GM12878 (cell line): ENCODE measurements around the gene KLHL8. TPM values are rescaled to one million over a fixed set of nuclear protein-coding genes. Genes with fewer than 3 reads are reported as not detected.

ENCODE experiments used
- ATAC-seq: fragments of 200-7000 bp; cut with Tn5 transposase; 3 replicates; pipeline ENCODE4 v1.9.1; 2020; ENCODE audit warnings: mild to moderate bottlenecking, moderate library complexity
- BruUV-seq: library from RNA; stranded (reverse); fragments of 400-500 nt; replicated peaks from 2 replicates; lab custom pipeline; 2021; lab: Mats Ljungman, UMichigan
- CTCF ChIA-PET: fragments of 300-600 bp; sonication (Branson Sonifier 250); formaldehyde crosslinking; extraction: SDS; loops from one replicate; lab custom pipeline; 2021; ENCODE audit warnings: inconsistent platforms; lab: Yijun Ruan, JAX
- POLR2A ChIA-PET: fragments of 350-600 bp; formaldehyde crosslinking; extraction: SDS; loops from one replicate; lab custom pipeline; 2021; ENCODE audit warnings: inconsistent platforms; lab: Charles Lee
- RAD21 ChIA-PET: fragments of 300-600 bp; sonication (Branson Sonifier 250); formaldehyde crosslinking; loops from one replicate; lab custom pipeline; 2023; ENCODE audit warnings: antibody characterized with exemption; ENCODE audit not compliant: unreplicated experiment; lab: Charles Lee
- SMC1A ChIA-PET: fragments of 300-600 bp; sonication (Branson Sonifier 250); formaldehyde crosslinking; loops from one replicate; lab custom pipeline; 2023; ENCODE audit not compliant: unreplicated experiment, uncharacterized antibody; lab: Charles Lee
- DNase-seq: peaks from one replicate; pipeline ENCODE4 v3.0.0-alpha.2; 2011; ENCODE audit warnings: low read depth, low spot score
- FAIRE-seq: peaks from 3 replicates; lab custom pipeline; 2011; peaks lifted over from hg19 to GRCh38; lab: Jason Lieb, UNC
- H2AFZ ChIP-seq: 2 replicates; pipeline ENCODE4 v1.6.0; 2011; ENCODE audit warnings: low read depth, low read length, control low read depth; ENCODE audit not compliant: control insufficient read depth
- H3K27ac ChIP-seq: 2 replicates; pipeline ENCODE4 v1.5.1; 2011; ENCODE audit warnings: control low read depth; ENCODE audit not compliant: control insufficient read depth, insufficient read depth
- H3K27me3 ChIP-seq, 2 experiments: replicated peaks in 1 of 2; 2 replicates each; pipeline versions ENCODE4 v1.6.0 to v1.6.1; 2011; ENCODE audit warnings: low read length in 1 of 2; ENCODE audit not compliant: control insufficient read depth in 2 of 2, insufficient read depth in 2 of 2
- H3K36me3 ChIP-seq, 2 experiments: 2 replicates each; pipeline ENCODE4 v1.5.1; 2011; ENCODE audit warnings: low read length in 1 of 2; ENCODE audit not compliant: control insufficient read depth in 2 of 2, insufficient read depth in 2 of 2
- H3K4me1 ChIP-seq: 2 replicates; pipeline ENCODE4 v1.6.1; 2011; ENCODE audit warnings: mild to moderate bottlenecking, low read length, moderate library complexity, mixed read lengths; ENCODE audit not compliant: control insufficient read depth, insufficient read depth
- H3K4me2 ChIP-seq: 2 replicates; pipeline ENCODE4 v1.6.0; 2011; ENCODE audit warnings: control low read depth; ENCODE audit not compliant: control insufficient read depth, insufficient read depth
- H3K4me3 ChIP-seq: fragments of 200-600 bp; sonication (generic); 2 replicates; pipeline ENCODE4 v1.5.1; 2016
- H3K79me2 ChIP-seq: 2 replicates; pipeline ENCODE4 v1.6.0; 2011; ENCODE audit warnings: low read length; ENCODE audit not compliant: control insufficient read depth, insufficient read depth
- H3K9ac ChIP-seq: 2 replicates; pipeline ENCODE4 v1.8.0; 2011; ENCODE audit warnings: low read length, control low read depth, mixed read lengths; ENCODE audit not compliant: control insufficient read depth, insufficient read depth
- H3K9me3 ChIP-seq: replicated peaks from 3 replicates; pipeline ENCODE4 v1.5.1; 2011; ENCODE audit warnings: mild to moderate bottlenecking, low read length; ENCODE audit not compliant: control insufficient read depth, insufficient read depth
- H4K20me1 ChIP-seq: 2 replicates; pipeline ENCODE4 v1.6.0; 2011; ENCODE audit not compliant: control insufficient read depth, insufficient read depth
- FOS ChIP-seq: IDR thresholded peaks from 3 replicates; pipeline ENCODE4 v1.6.1; 2011; ENCODE audit warnings: borderline replicate concordance; ENCODE audit not compliant: insufficient read length; ENCODE audit errors: extremely low read depth
- HCFC1 ChIP-seq: fragments of 150-350 bp; IDR thresholded peaks from 2 replicates; pipeline ENCODE4 v1.6.1; 2014; ENCODE audit warnings: low read length
- JUNB ChIP-seq: IDR thresholded peaks from 2 replicates; pipeline ENCODE4 v1.6.1; 2016; ENCODE audit warnings: antibody characterized with exemption, mild to moderate bottlenecking
- KDM1A ChIP-seq: fragments of 200-600 bp; sonication (generic); IDR thresholded peaks from 2 replicates; pipeline ENCODE4 v1.6.1; 2016; ENCODE audit warnings: borderline replicate concordance
- RB1 ChIP-seq: fragments of 450-650 bp; formaldehyde crosslinking; IDR thresholded peaks from 2 replicates; pipeline ENCODE4 v1.6.1; 2017; ENCODE audit warnings: mild to moderate bottlenecking, borderline replicate concordance
- RFX5 ChIP-seq: IDR thresholded peaks from 2 replicates; pipeline ENCODE4 v1.6.1; 2011; ENCODE audit warnings: low read depth, low read length, improper control_type of control experiment
- SRF ChIP-seq, 2 experiments: IDR thresholded peaks; 2 replicates each; pipeline ENCODE4 v1.6.1; 2011; ENCODE audit warnings: low read depth in 2 of 2, low read length in 2 of 2, mild to moderate bottlenecking in 1 of 2, moderate library complexity in 1 of 2
- STAT3 ChIP-seq: IDR thresholded peaks from 2 replicates; pipeline ENCODE4 v1.6.1; 2011; ENCODE audit warnings: low read depth, low read length, improper control_type of control experiment
- TCF7 ChIP-seq: IDR thresholded peaks from 2 replicates; pipeline ENCODE4 v1.6.1; 2014; ENCODE audit warnings: antibody characterized with exemption, borderline replicate concordance
- ZNF207 ChIP-seq: fragments of 450-650 bp; IDR thresholded peaks from 2 replicates; pipeline ENCODE4 v1.6.1; 2014; ENCODE audit warnings: antibody characterized with exemption, mild to moderate bottlenecking, borderline replicate concordance
- ZSCAN29 ChIP-seq: fragments of 450-650 bp; IDR thresholded peaks from 2 replicates; pipeline ENCODE4 v1.6.1; 2017; ENCODE audit warnings: mild to moderate bottlenecking, moderate library complexity
- WGBS: methylation state at CpG from one replicate; pipeline ENCODE4 v1.1.6; 2016; ENCODE audit warnings: low lambda C conversion rate; ENCODE audit not compliant: insufficient replicate concordance, insufficient coverage; ENCODE audit errors: missing lambda C conversion rate; 5-methylcytosine and 5-hydroxymethylcytosine counted together
- in situ Hi-C: fragments of 300-500 bp; cut with MboI; formaldehyde crosslinking; loops from 9 replicates; pipeline ENCODE4 v1.14.3; 2018; ENCODE audit warnings: mixed read lengths
- intact Hi-C: fragments of 100-400 bp; cut with micrococcal nuclease; formaldehyde crosslinking; loops from one replicate; pipeline ENCODE4 v1.14.2; 2022; ENCODE audit not compliant: unreplicated experiment
- polyA plus RNA-seq, 11 experiments: library from polyadenylated mRNA; depleted of rRNA in 4 of 11; unstranded in 6 of 11; stranded (reverse) in 5 of 11; fragments of >200 nt; fragmentation: Nextera tagmentation in 4 of 11; fragmentation: Illumina TruSeq in 1 of 11; extraction: Ambion mirVana in 4 of 11; extraction: Trizol in 1 of 11; gene quantifications; 1 replicate in 1 of 11; 2 replicates in 10 of 11; pipeline versions ENCODE4 v1.2.1 to v1.2.3, GENCODE V29; 2011 to 2016; ENCODE audit warnings: inconsistent platforms in 2 of 11, missing spikeins in 2 of 11, low read depth in 1 of 11
- total RNA-seq, 4 experiments: library from RNA; depleted of rRNA in 3 of 4; stranded (reverse); fragments of >200 nt in 3 of 4; fragmentation: Illumina TruSeq in 1 of 4; extraction: Trizol in 1 of 4; gene quantifications; 2 replicates each; pipeline versions ENCODE4 v1.2.1 to v1.2.3, GENCODE V29; 2013 to 2021
- TF ChIP-seq, protein P1 (sequence below): IDR thresholded peaks from 2 replicates; pipeline ENCODE4 v1.6.1; 2011; ENCODE audit warnings: mild to moderate bottlenecking, low read depth, low read length, moderate library complexity; ENCODE audit not compliant: insufficient replicate concordance

The KLHL8 gene
- total and polyA plus RNA-seq, 10 of the 15 experiments (the other 5 are each of a cell fraction or from before 2014, with no cell fraction given) = 4.5 to 13.1 (median 9.0) TPM

DNA sequence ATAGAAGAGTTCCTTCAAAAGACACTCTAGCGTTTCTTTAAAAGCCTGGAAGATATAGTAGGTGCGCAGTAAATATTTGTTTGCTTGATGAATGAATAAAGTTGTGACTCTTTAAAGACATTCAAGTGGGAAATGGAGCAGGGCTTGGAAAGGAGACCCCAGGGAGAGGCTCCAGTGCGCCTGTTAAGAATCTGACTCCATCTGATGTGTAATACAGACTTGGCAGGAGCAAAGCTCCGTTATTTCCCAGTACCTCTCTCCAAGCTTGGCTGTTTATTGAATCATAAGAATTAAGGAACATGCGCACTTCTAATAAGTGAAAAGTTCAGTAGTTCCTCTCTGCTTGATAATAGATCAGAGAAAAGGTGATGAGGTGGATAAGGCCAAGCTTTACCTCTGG is 18.8 kb upstream of the KLHL8 start:
- no peak overlapping the region for H3K27ac ChIP-seq
- TF ChIP-seq RB1 = no peak
- TF ChIP-seq TCF7 = no peak
- no peak for TF ChIP-seq FOS
- TF ChIP-seq STAT3 = no peak
- TF ChIP-seq, all 136 proteins: peak for 0
- ChIA-PET RAD21 (interaction anchor here (1.2 to 1.4 kb wide), 2 partner anchors 25 to 88 kb away, joined by 3 to 4 read pairs; no protein-coding TSS in a partner anchor), CTCF (interaction anchor here (0.8 to 8.8 kb wide), 4 partner anchors 8 to 120 kb away, joined by 3 to 130 read pairs (median 3); no protein-coding TSS in a partner anchor), SMC1A (interaction anchor here (0.6 to 5.4 kb wide), 6 partner anchors 17 to 740 kb away, joined by 3 to 79 read pairs (median 7); no protein-coding TSS in a partner anchor), POLR2A (no interaction called here)
- Histone ChIP-seq H3K9me3 (peaks cover 7% of the 10 kb centered on the region), H3K4me2 (no peak overlapping the region), H3K9ac (no peak overlapping the region), H4K20me1 (no peaks in the 10 kb centered on the region), H3K79me2 (no peaks in the 10 kb centered on the region), H3K4me3 (no peak overlapping the region), H3K27me3 (0 out of 4 replicates have a peak, but pooled peaks cover 0 to 2% of the 10 kb centered on the region in 2 experiments), H2AFZ (no peak overlapping the region), H3K36me3 (no peaks in the 10 kb centered on the region), H3K4me1 (no peaks in the 10 kb centered on the region; the same call in 1 of the 2 replicates)
- FAIRE-seq (no peak), ATAC-seq (no peak), DNase-seq (no peak)
- BruUV-seq = no TSS peak
- in situ Hi-C loops = loop anchor here (10.0 kb wide), 1 partner anchor 744 kb away; no protein-coding TSS in a partner anchor
- intact Hi-C loops = loop anchor here (5.0 kb wide), 2 partner anchors 228 to 742 kb away; no protein-coding TSS in a partner anchor
- WGBS = 55% methylated on average over 5 of the region's 5 CpGs

DNA sequence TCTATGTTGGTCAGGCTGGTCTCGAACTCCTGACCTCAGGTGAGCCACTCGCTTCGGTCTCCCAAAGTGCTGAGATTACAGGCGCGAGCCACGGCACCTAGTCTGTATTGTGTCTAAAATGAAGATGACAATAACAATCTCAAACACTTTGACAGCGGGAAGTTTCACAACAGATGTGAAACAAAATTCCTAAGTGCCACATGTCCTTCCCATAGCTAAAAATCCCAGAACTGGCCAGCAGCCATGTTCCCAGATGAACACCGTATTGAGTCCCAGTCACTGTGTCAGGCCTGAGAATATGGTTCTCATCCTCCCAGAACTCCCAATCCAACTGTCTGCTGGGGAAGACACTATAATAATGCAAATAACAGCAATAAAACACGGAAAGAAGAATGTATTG is 16.4 kb upstream of the KLHL8 start:
- RAD21 ChIA-PET = interaction anchor here (1.2 to 4.9 kb wide), 3 partner anchors 81 to 315 kb away, joined by 3 to 61 read pairs (median 26); no protein-coding TSS in a partner anchor
- H2AFZ ChIP-seq = no peak overlapping the region
- TF ChIP-seq JUNB = no peak
- no peak for TF ChIP-seq RFX5
- TF ChIP-seq HCFC1 = no peak
- TF ChIP-seq ZNF207 = no peak
- no peak for TF ChIP-seq KDM1A
- TF ChIP-seq, protein P1, sequence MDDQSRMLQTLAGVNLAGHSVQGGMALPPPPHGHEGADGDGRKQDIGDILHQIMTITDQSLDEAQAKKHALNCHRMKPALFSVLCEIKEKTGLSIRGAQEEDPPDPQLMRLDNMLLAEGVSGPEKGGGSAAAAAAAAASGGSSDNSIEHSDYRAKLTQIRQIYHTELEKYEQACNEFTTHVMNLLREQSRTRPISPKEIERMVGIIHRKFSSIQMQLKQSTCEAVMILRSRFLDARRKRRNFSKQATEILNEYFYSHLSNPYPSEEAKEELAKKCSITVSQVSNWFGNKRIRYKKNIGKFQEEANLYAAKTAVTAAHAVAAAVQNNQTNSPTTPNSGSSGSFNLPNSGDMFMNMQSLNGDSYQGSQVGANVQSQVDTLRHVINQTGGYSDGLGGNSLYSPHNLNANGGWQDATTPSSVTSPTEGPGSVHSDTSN = no peak
- TF ChIP-seq SRF (IDR thresholded peaks at IDR 0.05; ENCODE audit: low read depth in 2 of 2, low read length in 2 of 2) = no peak
- no peak for TF ChIP-seq ZSCAN29

More for the DNA sequence above, 16.4 kb upstream of the KLHL8 start:
- in situ Hi-C loops = loop anchor here (10.0 kb wide), 1 partner anchor 742 kb away; no protein-coding TSS in a partner anchor
- no peaks in the 10 kb centered on the region for H3K79me2 ChIP-seq
- CTCF ChIA-PET = interaction anchor here (0.6 to 8.8 kb wide), 10 partner anchors 10 to 738 kb away, joined by 3 to 130 read pairs (median 4); no protein-coding TSS in a partner anchor
- no peaks in the 10 kb centered on the region; the same call in 1 of the 2 replicates for H3K4me1 ChIP-seq
- intact Hi-C loops = loop anchor here (1.0 to 5.0 kb wide), 3 partner anchors 230 to 740 kb away; no protein-coding TSS in a partner anchor
- POLR2A ChIA-PET = interaction anchor here (0.6 to 1.1 kb wide), 3 partner anchors 92 to 251 kb away, joined by 3 to 4 read pairs (median 4); no protein-coding TSS in a partner anchor
- no peaks in the 10 kb centered on the region; the same call in 1 of the 3 replicates for H3K9me3 ChIP-seq
- no peak overlapping the region for H3K27ac ChIP-seq
- no peak for DNase-seq
- 87% methylated on average over 9 of the region's 9 CpGs for WGBS
- H3K9ac ChIP-seq = no peak overlapping the region
- BruUV-seq = no TSS peak
- no peak for FAIRE-seq
- ATAC-seq = no peak
- no peak overlapping the region for H3K4me2 ChIP-seq
- H3K27me3 ChIP-seq = 0 out of 4 replicates have a peak, but pooled peaks cover 0 to 2% of the 10 kb centered on the region in 2 experiments
- H3K36me3 ChIP-seq = no peaks in the 10 kb centered on the region
- no peaks in the 10 kb centered on the region for H4K20me1 ChIP-seq
- no peak overlapping the region for H3K4me3 ChIP-seq
- SMC1A ChIA-PET = interaction anchor here (0.8 to 5.4 kb wide), 5 partner anchors 17 to 315 kb away, joined by 3 to 79 read pairs (median 13); partner anchors contain the start of gene KLHL8
